B cell (primary cell): Measurements from ENCODE around the gene RIOK2. TPM values are rescaled to one million over a fixed set of nuclear protein-coding genes. Genes with fewer than 3 reads are reported as not detected.

ENCODE experiments used
- ATAC-seq: fragments of 200-7000 bp; cut with Tn5 transposase; one replicate; pipeline ENCODE4 v1.10.0; 2021; ENCODE audit warnings: low read depth, mild to moderate bottlenecking, moderate number of reproducible peaks, moderate library complexity
- CTCF ChIA-PET: fragments of 350-600 bp; sonication (Branson Sonifier 250); formaldehyde crosslinking; loops from one replicate; lab custom pipeline; 2021; ENCODE audit warnings: antibody characterized with exemption, inconsistent platforms; lab: Charles Lee
- POLR2A ChIA-PET: fragments of 350-600 bp; sonication (Branson Sonifier 250); formaldehyde crosslinking; loops from one replicate; lab custom pipeline; 2021; ENCODE audit warnings: antibody characterized with exemption; lab: Charles Lee
- DNase-seq: peaks from one replicate; pipeline ENCODE4 v3.0.0; 2013
- H2AFZ ChIP-seq: 2 replicates; pipeline ENCODE4 v1.6.1; 2012; ENCODE audit warnings: mild to moderate bottlenecking, low read depth, low read length; ENCODE audit not compliant: insufficient read depth, poor library complexity, severe bottlenecking
- H3K27ac ChIP-seq, 2 donors: 1 replicate in 1 of 2; 2 replicates in 1 of 2; pipeline ENCODE4 v1.5.1; 2012 to 2013; ENCODE audit warnings: low read length in 2 of 2, mild to moderate bottlenecking in 2 of 2, moderate library complexity in 1 of 2
- H3K27me3 ChIP-seq, 4 experiments: fragments of 200-600 bp in 1 of 4; sonication (generic) in 1 of 4; replicated peaks in 1 of 4; 1 replicate in 2 of 4; 2 replicates in 2 of 4; pipeline versions ENCODE4 v1.6.1 to v1.7.0; 2013 to 2016; ENCODE audit warnings: low read length in 3 of 4, mild to moderate bottlenecking in 2 of 4, mixed read lengths in 1 of 4, moderate library complexity in 1 of 4; ENCODE audit not compliant: insufficient read depth in 4 of 4, control insufficient read depth in 3 of 4; ENCODE audit errors: control extremely low read depth in 1 of 4
- H3K36me3 ChIP-seq, 2 experiments: replicated peaks in 1 of 2; 1 replicate in 1 of 2; 2 replicates in 1 of 2; pipeline versions ENCODE4 v1.6.1 to v1.7.1; 2013; ENCODE audit warnings: low read length in 1 of 2; ENCODE audit not compliant: insufficient read depth in 2 of 2, control insufficient read depth in 1 of 2; ENCODE audit errors: control extremely low read depth in 1 of 2, extremely low read depth in 1 of 2
- H3K4me1 ChIP-seq, 2 donors: fragments of 200-600 bp in 1 of 2; sonication (generic) in 1 of 2; 1 replicate in 1 of 2; 2 replicates in 1 of 2; pipeline versions ENCODE4 v1.5.1 to v1.6.1; 2013 to 2017; ENCODE audit warnings: low read length in 2 of 2; ENCODE audit not compliant: control insufficient read depth in 2 of 2, insufficient read depth in 2 of 2
- H3K4me2 ChIP-seq: replicated peaks from 2 replicates; pipeline ENCODE3; 2012; ENCODE audit warnings: mild to moderate bottlenecking, low read depth, low read length; ENCODE audit not compliant: poor library complexity, severe bottlenecking
- H3K4me3 ChIP-seq, 5 experiments: fragments of 200-600 bp in 1 of 5; sonication (generic) in 1 of 5; 1 replicate in 3 of 5; 2 replicates in 2 of 5; pipeline versions ENCODE4 v1.5.1 to v1.7.0; 2011 to 2016; ENCODE audit warnings: low read length in 4 of 5, mild to moderate bottlenecking in 4 of 5, low read depth in 2 of 5, control low read depth in 1 of 5, moderate library complexity in 1 of 5; ENCODE audit not compliant: insufficient read depth in 1 of 5; ENCODE audit errors: control extremely low read depth in 1 of 5, extremely low read depth in 1 of 5
- H3K79me2 ChIP-seq: fragments of 200-600 bp; sonication (generic); one replicate; pipeline ENCODE4 v1.6.0; 2016; ENCODE audit warnings: low read length; ENCODE audit not compliant: control insufficient read depth, insufficient read depth
- H3K9ac ChIP-seq: fragments of 200-600 bp; sonication (generic); 2 replicates; pipeline ENCODE4 v1.6.1; 2017; ENCODE audit warnings: mild to moderate bottlenecking, low read length, moderate library complexity
- H3K9me3 ChIP-seq, 3 donors: one replicate each; pipeline versions ENCODE4 v1.6.1 to v1.7.1; 2013; ENCODE audit warnings: low read length in 2 of 3; ENCODE audit not compliant: control insufficient read depth in 2 of 3, insufficient read depth in 1 of 3; ENCODE audit errors: control extremely low read depth in 1 of 3
- H4K20me1 ChIP-seq: 2 replicates; pipeline ENCODE4 v1.6.0; 2012; ENCODE audit warnings: mild to moderate bottlenecking, low read length; ENCODE audit not compliant: insufficient read depth, control insufficient read depth, poor library complexity, severe bottlenecking
- H3K27ac Mint-ChIP-seq: one replicate; pipeline ENCODE4 v1.8.0; 2021; ENCODE audit warnings: mixed read lengths
- H3K27me3 Mint-ChIP-seq: one replicate; pipeline ENCODE4 v1.8.0; 2021; ENCODE audit warnings: mixed read lengths
- H3K4me1 Mint-ChIP-seq: one replicate; pipeline ENCODE4 v1.8.0; 2021; ENCODE audit warnings: mixed read lengths
- H3K4me3 Mint-ChIP-seq: one replicate; pipeline ENCODE4 v1.8.0; 2021; ENCODE audit warnings: mixed read lengths
- H3K9me3 Mint-ChIP-seq: one replicate; pipeline ENCODE4 v1.8.0; 2022; ENCODE audit warnings: mixed read lengths; ENCODE audit not compliant: insufficient read depth
- EZH2 ChIP-seq: IDR thresholded peaks from 2 replicates; pipeline ENCODE4 v1.6.1; 2012; ENCODE audit warnings: borderline replicate concordance, low read depth, mild to moderate bottlenecking, moderate library complexity, low read length; ENCODE audit not compliant: insufficient read depth, poor library complexity, severe bottlenecking
- WGBS: methylation state at CpG from one replicate; pipeline ENCODE4 v1.1.5; 2013; ENCODE audit warnings: missing lambda C conversion rate; ENCODE audit not compliant: insufficient coverage; 5-methylcytosine and 5-hydroxymethylcytosine counted together
- intact Hi-C: fragments of 100-400 bp; cut with micrococcal nuclease; formaldehyde crosslinking; loops from one replicate; pipeline ENCODE4 v1.10.0; 2022
- polyA minus RNA-seq: library from RNA; depleted of rRNA, polyadenylated mRNA; stranded (reverse); fragments of >200 nt; gene quantifications from 2 replicates; pipeline ENCODE4 v1.2.3, GENCODE V29; 2012
- polyA plus RNA-seq: library from polyadenylated mRNA; depleted of rRNA; stranded (reverse); fragments of >200 nt; gene quantifications from 2 replicates; pipeline ENCODE4 v1.2.3, GENCODE V29; 2012
- total RNA-seq, 2 donors: library from RNA; stranded (reverse); fragments of 120-200 nt in 1 of 2; gene quantifications; 1 replicate in 1 of 2; 2 replicates in 1 of 2; pipeline versions ENCODE4 v1.2.3 to v1.2.4, GENCODE V29; 2013 to 2022
- TF ChIP-seq, protein P1 (sequence below): fragments of 200-600 bp; IDR thresholded peaks from one replicate; pipeline ENCODE4 v1.8.0; 2022; ENCODE audit warnings: antibody characterized with exemption, mild to moderate bottlenecking

Gene RIOK2
- total RNA-seq (32.8 and 37.2 TPM in 2 replicates), polyA plus RNA-seq (3.4 and 3.5 TPM in 2 replicates), polyA minus RNA-seq (3.6 and 5.4 TPM in 2 replicates)
- total RNA-seq (2013), result 24.3 TPM

DNA sequence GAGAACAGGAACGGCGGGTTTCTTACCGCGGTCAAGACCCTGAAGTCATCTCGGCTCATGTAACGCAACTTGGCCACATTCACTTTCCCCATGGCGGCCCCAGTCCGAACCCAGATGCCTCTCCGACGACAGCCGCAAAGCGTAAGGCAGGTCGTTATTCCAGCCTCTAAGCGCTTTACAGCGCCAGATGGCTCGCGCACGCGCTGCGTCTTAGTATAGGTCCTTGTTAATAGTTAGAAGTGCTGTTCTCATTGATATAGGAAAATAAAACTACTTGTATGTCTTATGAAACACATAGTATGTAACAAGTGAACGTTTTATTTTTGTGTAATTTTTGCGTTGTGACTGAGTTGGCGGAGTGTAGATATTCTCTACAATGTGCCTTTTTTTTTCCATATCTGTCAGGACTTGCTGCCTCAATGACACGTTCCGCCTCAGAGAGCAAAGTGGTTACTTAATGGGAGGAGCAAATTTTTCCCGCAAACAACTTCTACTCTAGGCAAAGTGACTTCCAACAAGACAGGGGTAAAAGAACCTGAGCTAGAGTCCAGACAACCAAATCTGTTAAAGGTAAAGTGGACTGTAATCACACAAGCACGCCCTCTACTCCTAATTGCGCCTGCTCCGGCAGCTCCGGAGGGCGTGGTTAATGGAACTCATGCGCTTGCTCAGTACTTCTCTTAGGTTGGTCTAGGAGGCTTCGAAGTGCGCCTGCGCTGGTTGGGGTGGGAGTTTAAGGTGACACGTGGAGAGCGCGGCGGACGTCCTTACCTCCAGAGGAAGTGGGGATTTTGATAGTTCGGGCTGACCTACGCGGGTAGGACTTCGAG, at the start of gene RIOK2:
TSS of gene RIOK2 (minus strand) at position 148 of the 830 bp plus-strand sequence. CDS start at position 92, 56 bp downstream.
- peaks cover 33% of the 10 kb centered on the region for H3K4me1 Mint-ChIP-seq
- H3K79me2 ChIP-seq, result peaks cover 46% of the 10 kb centered on the region
- CTCF ChIA-PET, result interaction anchor here (0.6 to 1.6 kb wide), 5 partner anchors 22 to 1586 kb away, joined by 3 to 5 read pairs (median 5); no protein-coding TSS in a partner anchor
- ATAC-seq (peak; percentile 87), DNase-seq (peak; percentile 93)
- no peaks in the 10 kb centered on the region for H3K27me3 Mint-ChIP-seq
- H3K4me1 ChIP-seq, result peaks cover 12 to 15% of the 10 kb centered on the region in 2 donors
- H3K27ac Mint-ChIP-seq, result peak within 1 kb of the TSS; percentile 100
- H3K9ac ChIP-seq, result peak within 1 kb of the TSS; percentile 83
- H3K9me3 Mint-ChIP-seq, result no peaks in the 10 kb centered on the region
- peaks cover 12% of the 10 kb centered on the region for H4K20me1 ChIP-seq
- no peaks in the 10 kb centered on the region for H3K9me3 ChIP-seq
- H2AFZ ChIP-seq, result peak within 1 kb of the TSS; percentile 96
- H3K4me2 ChIP-seq, result peak within 1 kb of the TSS; percentile 83
- TF ChIP-seq EZH2, result no peak
- TF ChIP-seq, protein P1, sequence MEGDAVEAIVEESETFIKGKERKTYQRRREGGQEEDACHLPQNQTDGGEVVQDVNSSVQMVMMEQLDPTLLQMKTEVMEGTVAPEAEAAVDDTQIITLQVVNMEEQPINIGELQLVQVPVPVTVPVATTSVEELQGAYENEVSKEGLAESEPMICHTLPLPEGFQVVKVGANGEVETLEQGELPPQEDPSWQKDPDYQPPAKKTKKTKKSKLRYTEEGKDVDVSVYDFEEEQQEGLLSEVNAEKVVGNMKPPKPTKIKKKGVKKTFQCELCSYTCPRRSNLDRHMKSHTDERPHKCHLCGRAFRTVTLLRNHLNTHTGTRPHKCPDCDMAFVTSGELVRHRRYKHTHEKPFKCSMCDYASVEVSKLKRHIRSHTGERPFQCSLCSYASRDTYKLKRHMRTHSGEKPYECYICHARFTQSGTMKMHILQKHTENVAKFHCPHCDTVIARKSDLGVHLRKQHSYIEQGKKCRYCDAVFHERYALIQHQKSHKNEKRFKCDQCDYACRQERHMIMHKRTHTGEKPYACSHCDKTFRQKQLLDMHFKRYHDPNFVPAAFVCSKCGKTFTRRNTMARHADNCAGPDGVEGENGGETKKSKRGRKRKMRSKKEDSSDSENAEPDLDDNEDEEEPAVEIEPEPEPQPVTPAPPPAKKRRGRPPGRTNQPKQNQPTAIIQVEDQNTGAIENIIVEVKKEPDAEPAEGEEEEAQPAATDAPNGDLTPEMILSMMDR, result no peak
- peak within 1 kb of the TSS; percentile 91 to 99 for H3K27ac ChIP-seq
- no peaks in the 10 kb centered on the region for H3K27me3 ChIP-seq
- under 1% methylated on average over 28 of the region's 44 CpGs for WGBS
- POLR2A ChIA-PET, result interaction anchor here (0.5 to 0.9 kb wide), 7 partner anchors 174 to 522 kb away, joined by 3 to 7 read pairs (median 3); no protein-coding TSS in a partner anchor
- H3K4me3 ChIP-seq, result peak within 1 kb of the TSS; percentile 68 to 96 (median 88)
- peak within 1 kb of the TSS; percentile 97 for H3K4me3 Mint-ChIP-seq
- intact Hi-C loops, result loop anchor here (1.0 to 10.0 kb wide), 11 partner anchors 21 to 1877 kb away; partner anchors contain the start of genes ARSK, CAST, ELL2 and ERAP1
- H3K36me3 ChIP-seq, result peaks cover 0 to 6% of the 10 kb centered on the region in 2 experiments
